Measurements from ENCODE around the gene AGAP2.

GRCh38 chr12:57749061-57749460 lies 10.5 kb upstream of the AGAP2 start:
- TF ChIP-seq, protein P1, sequence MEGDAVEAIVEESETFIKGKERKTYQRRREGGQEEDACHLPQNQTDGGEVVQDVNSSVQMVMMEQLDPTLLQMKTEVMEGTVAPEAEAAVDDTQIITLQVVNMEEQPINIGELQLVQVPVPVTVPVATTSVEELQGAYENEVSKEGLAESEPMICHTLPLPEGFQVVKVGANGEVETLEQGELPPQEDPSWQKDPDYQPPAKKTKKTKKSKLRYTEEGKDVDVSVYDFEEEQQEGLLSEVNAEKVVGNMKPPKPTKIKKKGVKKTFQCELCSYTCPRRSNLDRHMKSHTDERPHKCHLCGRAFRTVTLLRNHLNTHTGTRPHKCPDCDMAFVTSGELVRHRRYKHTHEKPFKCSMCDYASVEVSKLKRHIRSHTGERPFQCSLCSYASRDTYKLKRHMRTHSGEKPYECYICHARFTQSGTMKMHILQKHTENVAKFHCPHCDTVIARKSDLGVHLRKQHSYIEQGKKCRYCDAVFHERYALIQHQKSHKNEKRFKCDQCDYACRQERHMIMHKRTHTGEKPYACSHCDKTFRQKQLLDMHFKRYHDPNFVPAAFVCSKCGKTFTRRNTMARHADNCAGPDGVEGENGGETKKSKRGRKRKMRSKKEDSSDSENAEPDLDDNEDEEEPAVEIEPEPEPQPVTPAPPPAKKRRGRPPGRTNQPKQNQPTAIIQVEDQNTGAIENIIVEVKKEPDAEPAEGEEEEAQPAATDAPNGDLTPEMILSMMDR (IDR thresholded peaks at IDR 0.05) = no peak
- no peak for TF ChIP-seq POLR2A (IDR thresholded peaks at IDR 0.05)
